SKM-1 (cell line): ENCODE results near the gene PDIK1L.
"Not testable (repeated sequence)": the region's sequence is repeated elsewhere in the genome, so short reads cannot be mapped to it uniquely, and the experiment has no call there.

Experiments
- DNase-seq: peaks from one replicate; lab custom pipeline; 2025; ENCODE audit not compliant: unreplicated experiment; lab: John Stamatoyannopoulos, UW

Gene PDIK1L

DNA sequence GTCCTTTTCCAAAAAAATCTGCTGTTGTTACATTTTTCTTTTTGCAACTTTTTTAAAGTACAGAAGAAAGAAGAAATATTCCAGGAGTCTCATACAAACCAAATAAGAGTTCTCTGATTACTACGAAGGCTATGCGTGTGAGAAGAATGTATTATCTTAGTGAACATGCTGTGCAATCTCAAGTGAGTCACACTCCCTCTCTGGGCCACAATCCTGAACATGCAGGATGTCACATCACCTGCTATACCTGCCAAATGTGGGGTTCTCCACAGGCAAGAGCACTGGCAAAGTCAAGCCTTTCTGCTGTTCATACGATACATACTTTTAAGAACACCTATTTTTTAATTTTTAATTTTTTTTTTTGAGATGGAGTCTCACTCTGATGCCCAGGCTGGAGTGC lies 22.5 kb upstream of the PDIK1L start:
- no peak for DNase-seq

- no peak for DNase-seq
Measured at GRCh38 chr1:26090893-26091292, 20.7 kb upstream of the PDIK1L start.

DNA sequence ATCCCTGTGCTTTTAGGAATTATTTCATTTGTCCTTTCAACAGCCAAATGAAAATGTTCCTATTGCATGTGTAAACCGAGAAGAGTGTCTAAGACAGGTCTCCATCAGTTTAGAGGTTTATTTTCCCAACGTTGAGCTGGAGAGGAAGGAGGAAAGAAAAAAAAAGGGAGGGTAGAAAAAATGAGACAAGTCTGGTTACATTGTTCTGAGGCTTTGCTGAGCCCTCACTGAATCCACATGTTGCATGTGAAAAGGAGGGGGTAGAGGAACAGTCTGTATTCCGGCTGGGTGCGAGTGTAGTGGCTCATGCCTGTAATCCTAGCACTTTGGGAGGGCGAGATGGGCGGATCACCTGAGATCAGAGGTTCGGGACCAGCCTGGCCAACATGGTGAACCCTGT lies 19.2 kb upstream of the PDIK1L start:
- DNase-seq = no peak

- DNase-seq = not testable (repeated sequence)
Measured at GRCh38 chr1:26093569-26093968, 18.1 kb upstream of the PDIK1L start.

GRCh38 chr1:26094076-26094669 lies 17.5 kb upstream of the PDIK1L start:
- no peak for DNase-seq

DNA sequence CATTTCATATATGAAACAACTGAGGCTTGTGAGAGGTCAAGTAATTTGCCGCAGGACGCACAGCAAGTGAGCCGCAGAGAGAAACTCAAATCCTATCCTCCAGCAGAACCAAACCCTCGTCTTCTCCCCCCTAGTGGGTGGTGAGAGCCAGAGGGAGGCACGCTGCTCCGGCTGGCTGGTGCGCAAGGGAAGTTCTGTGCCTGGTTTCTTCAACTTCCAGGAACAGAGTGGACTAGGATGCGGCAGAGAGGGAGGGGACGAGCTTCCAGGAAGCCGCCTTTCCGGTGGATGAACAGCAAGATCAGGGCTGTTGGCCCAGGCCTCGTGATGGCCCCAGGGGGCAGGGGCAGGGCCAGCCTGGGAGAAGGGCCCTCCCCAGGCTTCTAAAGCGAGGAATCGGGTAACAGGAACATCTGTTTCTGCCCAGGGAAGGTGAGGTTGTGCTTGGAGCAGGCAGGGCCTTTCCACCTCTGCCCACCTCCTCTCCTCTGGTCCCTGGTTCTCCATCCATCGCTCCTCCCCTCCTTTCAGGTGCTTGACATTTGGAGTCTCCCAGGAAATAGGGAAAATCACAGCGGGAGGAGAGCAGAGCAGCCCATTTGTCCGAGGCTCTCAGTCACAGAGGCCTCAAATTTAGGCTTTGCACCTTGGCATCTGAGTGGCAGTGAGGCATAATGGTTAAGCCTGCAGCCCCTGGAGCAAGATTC lies 16.8 kb upstream of the PDIK1L start:
- no peak for DNase-seq

DNA sequence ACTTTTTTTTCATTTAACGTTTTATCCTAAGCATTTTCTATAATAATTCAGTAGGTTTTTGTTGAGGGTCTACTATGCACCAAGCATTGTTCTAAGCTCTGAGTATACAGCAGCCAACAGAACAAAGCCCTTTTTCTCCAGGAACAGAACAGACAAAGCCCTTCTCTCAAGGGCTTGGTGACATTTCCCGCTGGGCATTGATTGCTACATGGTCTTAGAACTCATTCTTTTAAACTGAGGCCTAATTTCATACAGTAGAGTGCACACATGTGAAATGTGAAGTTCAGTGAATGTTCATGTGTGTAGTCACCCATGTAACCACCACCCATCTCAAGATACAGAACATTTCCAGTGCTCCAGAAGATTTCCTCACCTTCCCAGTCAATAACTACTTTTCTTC lies 15.2 kb upstream of the PDIK1L start:
- DNase-seq = no peak

DNA sequence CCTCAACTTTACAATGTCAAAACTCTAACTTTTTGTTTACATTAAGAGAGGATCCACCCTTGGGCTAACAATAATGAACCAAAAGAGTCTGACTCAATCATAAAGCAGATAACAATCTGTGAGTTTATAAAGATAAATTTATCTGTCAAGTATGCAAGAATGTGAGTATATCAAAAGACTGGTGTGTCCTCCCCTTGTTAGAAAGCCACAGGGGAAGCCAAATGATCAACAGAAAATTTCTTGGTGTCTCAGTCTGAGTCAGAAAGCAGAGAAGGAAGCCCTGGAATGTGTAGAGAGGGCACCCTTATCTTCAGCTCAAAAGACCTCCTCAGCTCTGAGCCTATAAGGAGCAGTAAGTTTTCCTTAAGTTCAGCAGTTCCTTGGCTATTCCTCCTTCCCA lies 13.9 kb upstream of the PDIK1L start:
- no peak for DNase-seq

- DNase-seq = no peak
Measured at GRCh38 chr1:26098602-26099001, 13.0 kb upstream of the PDIK1L start.

- DNase-seq = no peak
Measured at GRCh38 chr1:26099780-26100179, 11.8 kb upstream of the PDIK1L start.

DNA sequence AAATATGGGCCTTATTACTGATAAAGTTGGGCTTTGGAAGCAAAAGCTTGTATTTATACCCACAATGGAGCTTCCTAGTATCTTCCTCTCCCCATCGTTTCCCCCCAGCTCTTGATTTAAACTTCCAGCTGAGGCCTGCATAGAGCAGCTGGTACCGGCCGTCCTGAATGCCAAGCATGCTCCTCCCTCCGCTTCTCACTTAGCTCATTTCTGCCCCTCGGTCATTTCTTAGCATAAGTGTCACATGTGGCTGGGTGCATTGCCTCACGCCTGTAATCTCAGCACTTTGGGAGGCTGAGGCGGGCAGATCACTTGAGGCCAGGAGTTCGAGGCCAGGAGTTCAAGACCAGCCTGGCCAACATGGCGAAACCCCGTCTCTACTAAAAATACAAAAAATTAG lies 11.4 kb upstream of the PDIK1L start:
- not testable (repeated sequence) for DNase-seq

DNA sequence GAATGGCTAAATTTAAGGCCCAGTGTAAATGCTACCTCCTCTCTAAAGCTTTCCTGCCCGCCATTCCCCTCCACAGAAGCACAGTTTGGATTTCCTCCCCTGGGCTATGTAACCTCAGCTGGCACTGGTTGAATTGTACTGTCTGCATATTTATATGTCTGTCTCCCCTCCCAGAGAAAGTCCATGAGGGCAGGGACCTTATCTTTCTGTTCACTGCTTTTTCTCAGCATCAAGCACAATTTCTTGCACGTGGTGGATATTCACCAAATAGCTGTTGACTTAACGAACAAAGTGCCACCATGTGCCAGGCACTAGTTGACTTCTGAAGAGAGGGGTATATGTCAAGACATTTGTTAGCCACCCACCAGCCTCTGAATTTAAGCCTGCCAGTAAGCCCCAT lies 9.5 kb upstream of the PDIK1L start:
- DNase-seq = no peak

DNA sequence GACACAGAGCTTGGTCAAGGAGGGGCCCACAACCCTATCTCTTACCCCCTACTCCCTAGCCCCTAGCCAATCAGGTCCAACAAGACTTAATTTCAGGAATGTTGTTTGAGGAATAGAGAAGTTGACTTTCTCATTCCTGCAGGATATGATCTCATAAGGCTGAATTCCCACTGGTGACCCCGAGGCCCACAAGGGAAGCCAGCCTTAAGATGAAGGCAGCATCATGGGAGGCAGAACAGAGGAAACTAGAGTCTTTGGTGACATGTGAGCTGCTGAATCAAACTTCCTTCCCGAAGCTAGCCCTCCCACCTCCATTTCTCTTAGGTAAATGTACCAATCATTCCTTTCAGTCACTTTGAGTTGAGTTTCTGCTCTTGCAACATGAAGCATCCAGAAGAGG lies 9.1 kb upstream of the PDIK1L start:
- no peak for DNase-seq

- DNase-seq = not testable (repeated sequence)
Measured at GRCh38 chr1:26105226-26105548, 6.4 kb upstream of the PDIK1L start.

GRCh38 chr1:26109229-26110164 lies 2.1 kb upstream of the PDIK1L start:
- DNase-seq = no peak

GRCh38 chr1:26110731-26111529 lies 694 bp upstream of the PDIK1L start:
- DNase-seq = peak; percentile 75

- DNase-seq = no peak
Measured at GRCh38 chr1:26112407-26112775, 767 bp downstream of the PDIK1L start.

- DNase-seq = no peak
Measured at GRCh38 chr1:26114165-26114927, 2.7 kb downstream of the PDIK1L start.

DNA sequence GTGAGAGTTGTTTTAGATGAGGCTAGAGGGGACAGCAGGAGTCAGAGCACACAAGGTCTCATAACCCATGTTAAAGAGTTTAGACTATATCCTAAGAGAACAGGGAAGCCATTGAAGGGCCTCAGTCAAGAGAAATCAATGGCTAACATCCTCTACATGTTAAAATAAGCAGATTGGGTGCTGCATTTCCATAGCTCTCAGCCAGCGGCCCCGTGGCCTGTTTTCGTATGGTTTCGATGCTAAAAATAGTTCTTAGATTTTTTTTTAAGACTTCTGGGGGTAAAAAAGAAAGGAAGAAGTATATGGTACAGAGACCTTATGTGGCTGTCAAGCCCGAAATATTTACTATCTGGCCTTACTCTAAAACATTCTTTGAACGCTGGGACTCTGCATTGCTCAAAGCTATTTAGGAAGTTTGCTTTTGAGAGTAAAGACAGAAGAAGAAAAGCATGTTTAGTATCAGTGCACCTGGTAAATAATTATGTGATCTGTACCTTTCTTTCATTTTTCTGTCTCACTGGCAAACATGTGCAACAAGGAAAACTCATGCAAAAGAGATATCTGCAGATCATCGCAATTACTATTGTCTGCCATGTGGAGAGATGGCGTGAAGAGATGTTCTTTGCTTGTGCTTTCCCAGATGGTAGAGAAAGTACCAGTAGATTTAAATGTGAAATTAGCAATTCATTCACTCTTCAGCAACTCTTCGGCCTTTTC lies 8.4 kb downstream of the PDIK1L start:
- DNase-seq = no peak
